GM18505 (cell line): ENCODE measurements around the gene IZUMO4.

Source experiments
- ATAC-seq: cut with Tn5 transposase; IDR thresholded peaks from one replicate; pipeline ENCODE4 v1.9.1; 2021; ENCODE audit not compliant: unreplicated experiment
- POLR2A ChIP-seq: IDR thresholded peaks from 4 replicates; pipeline ENCODE4 v1.6.1; 2011; ENCODE audit warnings: borderline replicate concordance; ENCODE audit not compliant: insufficient read depth, insufficient read length; ENCODE audit errors: extremely low read depth

IZUMO4 gene

DNA sequence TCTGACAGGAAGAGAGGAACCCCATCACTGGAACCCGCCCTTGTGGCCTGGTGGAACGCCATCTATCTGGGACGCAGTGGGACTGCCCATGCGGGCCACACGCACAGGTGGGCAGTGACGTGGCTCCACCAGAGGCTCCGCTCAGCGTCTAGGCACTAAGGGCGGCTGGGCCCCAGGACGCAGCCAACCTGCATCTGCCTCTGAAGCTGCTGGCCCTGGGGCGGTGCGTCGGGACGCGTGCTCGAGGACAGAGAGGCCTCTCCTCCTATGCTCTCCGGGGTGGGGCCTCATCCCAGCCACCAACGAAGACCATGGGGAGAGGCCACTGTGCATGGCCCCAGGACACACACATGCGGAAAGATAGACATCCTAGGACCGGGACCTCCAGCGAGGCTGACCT, 18.1 kb downstream of the IZUMO4 start:
- ATAC-seq: no peak

DNA sequence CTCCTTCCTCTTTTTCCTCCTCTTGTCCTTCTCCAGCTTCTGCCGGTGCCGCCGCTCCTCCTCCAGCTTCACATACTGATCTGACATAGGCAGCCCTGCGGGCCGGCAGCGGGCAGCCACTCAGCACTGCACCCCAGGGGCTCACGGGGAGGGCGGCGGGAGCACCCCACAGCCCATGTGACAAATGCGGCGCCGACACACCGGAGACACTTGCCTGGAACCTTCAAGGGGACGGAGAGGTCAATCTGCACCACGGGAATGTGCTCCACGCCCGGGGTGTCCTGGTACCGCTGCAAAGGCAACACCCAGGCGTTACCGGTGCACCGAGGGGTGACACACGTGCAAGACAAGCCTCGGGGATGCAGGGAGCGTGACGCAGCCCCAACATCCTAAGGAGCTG, 18.6 kb downstream of the IZUMO4 start:
- no peak for TF ChIP-seq POLR2A

More for the DNA sequence above, 18.1 kb downstream of the IZUMO4 start:
- TF ChIP-seq POLR2A: no peak

DNA sequence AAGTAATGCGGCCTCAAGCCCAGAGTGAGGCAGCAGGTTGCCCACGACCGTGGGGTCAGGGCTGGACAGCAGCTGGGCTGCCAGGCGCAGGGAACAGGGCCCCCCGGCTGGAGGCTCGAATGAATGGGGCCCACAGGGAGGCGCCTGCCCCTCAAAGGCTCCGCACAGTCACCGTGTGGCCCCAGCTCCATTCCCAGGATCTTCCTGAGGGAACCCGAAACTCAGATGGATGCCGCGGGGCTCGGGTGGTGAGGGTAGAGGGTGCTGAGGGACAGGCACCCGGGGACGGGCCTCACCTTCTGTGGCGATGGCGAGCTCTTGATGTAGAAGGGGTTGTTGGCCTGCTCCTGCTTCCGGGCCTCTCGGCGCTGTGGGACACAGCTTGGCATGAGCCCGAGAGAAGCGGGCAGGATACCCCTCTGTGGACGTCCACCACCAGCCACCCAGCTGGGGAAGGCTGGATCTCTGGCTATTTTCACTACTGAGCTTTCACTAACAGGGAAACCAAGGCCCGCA, 19.3 kb downstream of the IZUMO4 start:
- no peak for ATAC-seq

More for the DNA sequence above, 18.6 kb downstream of the IZUMO4 start:
- ATAC-seq: no peak

DNA sequence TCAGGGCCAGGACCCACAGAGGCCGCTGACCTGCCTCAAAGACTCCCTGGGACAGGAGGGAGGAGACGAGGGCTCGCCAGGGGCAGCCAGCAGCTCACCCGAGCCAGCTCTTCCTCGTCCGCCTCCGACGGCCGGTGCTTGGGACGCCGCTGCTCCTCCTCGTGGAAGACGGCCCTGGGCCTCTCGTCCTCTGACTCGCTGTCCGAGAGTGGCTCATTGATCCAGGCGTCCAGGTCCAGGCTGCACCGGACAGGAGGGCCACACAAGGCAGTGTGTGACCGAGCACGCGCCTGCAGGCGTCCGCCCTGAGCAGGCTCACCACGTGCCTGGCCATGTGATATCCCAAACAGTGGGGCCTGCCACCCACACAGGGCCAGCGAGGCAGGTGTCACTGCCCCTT, 19.8 kb downstream of the IZUMO4 start:
- no peak for TF ChIP-seq POLR2A
- ATAC-seq: no peak

More for the DNA sequence above, 19.3 kb downstream of the IZUMO4 start:
- no peak for TF ChIP-seq POLR2A

DNA sequence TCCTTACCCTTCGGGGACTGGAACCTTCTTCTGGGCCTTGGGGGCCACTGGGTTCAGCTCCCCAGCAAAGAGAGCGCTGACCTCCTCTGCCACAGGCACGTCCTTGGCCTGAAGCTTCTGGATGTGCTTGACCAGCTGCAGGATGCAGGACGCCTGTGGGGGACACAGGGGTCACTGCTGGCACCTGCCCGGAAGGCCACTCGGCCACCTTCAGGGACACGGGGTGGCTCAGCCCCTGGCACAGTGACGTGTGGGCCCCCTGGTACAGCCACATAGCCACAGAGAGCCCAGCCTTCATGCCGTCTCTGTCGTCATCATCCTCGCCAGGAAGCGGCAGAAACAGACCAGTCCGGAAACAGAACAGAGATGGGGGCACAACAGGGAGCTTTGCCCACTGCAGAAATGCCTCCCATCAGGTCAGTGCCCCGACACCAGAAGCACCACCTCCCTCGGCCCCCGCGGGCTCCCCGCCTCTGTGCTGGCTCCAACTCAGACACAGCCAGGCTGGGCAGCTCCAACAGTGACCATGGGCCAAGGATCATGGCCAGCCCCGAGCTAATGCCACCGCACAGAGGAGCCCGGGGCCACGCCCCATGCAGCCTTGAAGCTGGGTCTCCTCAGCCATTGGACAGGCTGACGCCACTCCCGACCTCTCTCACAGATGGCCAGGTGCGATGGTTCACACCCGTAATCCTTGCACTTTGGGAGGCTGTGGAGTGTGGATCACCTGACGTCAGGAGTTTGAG, 20.7 kb downstream of the IZUMO4 start:
- no peak for TF ChIP-seq POLR2A
- no peak for ATAC-seq

DNA sequence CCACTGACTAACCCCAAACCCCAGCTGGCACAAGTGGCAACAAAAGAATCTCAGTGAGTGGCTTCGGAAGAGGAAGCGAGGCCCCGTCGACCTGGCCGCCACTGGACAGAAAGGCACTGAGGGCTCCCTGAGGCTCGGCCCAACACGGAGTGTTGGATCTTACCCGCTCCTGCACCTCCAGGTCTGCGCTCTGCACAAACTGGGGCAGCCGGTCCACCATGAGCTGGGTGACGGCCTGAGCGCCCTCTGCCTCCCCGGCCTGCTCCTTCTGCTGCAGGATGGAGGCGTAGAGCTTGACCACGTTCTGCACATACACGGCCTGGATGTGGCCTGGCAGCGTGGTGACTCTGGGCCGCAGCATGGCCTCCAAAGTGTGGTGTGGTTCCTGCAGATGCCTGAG, 21.7 kb downstream of the IZUMO4 start:
- no peak for ATAC-seq
- TF ChIP-seq POLR2A: no peak

DNA sequence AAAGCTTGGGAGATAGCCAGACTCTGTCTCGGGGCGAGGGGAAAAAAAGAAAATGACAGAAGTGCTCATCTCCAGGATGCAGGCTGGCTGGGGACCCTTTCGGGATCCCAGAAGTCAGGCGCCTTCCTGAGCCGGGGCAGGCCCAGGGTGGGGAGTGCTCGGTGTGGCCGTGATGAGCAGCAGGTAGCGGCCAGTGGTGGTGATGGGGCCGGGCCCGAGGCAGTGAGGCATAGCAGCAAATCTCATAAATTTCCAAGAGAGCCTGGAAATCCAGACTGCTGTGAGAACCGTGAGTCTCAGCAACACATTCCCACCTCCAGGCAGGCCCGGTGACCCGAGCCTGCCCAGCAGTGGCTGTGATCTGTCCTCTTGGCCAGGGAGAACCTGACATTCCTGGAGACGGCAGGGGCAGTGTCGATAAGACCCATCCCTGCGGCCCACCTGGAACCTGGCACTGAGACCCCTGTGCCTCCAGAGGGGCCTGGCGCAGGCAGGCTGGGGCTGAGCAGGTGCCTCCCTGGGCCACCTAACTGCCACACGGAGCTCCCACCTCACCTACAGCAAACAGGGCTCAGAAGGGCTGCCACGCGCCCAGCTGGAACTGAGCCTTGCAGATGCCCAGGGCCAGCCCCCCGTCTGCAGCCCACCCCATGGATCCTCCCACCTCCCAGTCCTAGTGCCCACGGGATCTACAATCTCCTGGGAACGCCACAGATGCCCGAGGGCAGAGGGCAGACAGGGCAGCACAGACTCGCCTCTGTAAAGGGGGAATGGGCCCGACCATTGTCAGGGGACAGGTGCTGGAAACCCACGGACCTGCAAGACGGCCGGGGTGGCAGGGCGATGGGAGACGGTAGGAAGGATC, 23.4 kb downstream of the IZUMO4 start:
- ATAC-seq: no peak
- TF ChIP-seq POLR2A: no peak

DNA sequence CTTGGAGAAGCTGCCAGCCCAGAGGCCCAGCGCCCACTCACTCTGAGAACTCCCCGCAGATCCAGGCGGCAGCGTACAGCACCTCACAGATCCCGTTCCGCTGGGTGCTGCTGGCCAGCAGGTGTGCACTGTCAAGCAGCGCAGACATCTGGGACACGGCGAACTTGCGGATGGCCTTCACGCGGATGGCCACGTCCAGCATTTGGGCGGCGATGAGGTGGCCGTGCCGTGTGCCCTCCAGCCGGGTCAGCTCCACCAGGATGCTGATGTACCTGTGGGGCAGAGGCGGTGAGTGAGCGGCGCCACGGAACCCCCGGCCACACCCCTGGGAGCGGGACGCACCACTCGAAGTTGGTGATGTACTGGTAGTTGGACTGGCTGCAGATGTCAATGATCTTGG, 24.1 kb downstream of the IZUMO4 start:
- ATAC-seq: no peak
- TF ChIP-seq POLR2A: no peak

DNA sequence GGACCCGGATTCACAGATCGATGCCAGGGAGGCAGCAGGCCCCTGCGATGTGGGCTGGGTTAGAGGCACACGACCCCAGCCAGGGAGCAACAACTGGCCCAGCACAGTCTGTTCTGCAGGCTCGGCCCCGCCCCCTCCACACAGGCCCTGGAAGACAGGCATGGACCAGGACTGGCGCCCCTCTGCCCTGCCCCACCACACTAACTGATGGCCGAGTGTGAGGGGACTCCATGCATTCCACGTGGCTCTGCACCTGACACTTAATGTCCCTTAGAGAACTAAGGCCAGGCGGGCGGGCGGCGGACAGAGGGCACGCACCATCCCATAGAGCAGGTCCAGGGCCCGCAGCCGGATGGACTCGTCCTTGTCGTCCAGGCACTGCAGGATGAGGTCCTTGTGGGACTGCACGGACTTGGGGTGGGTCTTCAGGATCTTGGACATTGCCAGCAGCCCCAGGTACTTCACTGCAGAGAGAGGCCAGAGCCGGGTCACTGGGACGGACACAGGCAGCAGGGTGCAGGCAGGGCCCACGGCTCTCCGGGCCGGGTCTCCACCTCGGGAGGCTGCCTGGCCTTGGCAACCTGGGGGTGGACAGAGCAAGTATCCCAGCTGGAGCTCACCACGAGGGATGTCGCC, 24.8 kb downstream of the IZUMO4 start:
- no peak for TF ChIP-seq POLR2A
- no peak for ATAC-seq

DNA sequence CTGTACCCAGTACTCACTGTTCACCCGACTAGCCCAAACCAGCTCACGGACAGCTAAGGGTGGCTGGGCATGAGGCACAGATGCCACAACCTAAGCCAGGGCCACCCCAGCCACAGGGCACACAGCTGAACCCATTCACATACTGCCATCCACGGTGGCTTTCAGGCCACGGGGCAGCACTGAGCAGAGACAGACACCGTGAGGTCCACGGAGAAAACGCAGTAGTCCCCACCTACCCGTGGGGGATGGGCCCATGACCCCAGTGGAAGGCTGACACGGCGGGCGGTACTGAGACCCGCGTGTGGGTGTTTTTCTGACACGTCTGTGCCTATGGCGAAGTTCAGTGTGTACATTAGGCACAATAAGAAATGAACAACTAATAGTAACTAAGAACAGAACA, 25.5 kb downstream of the IZUMO4 start:
- no peak for ATAC-seq
- no peak for TF ChIP-seq POLR2A

DNA sequence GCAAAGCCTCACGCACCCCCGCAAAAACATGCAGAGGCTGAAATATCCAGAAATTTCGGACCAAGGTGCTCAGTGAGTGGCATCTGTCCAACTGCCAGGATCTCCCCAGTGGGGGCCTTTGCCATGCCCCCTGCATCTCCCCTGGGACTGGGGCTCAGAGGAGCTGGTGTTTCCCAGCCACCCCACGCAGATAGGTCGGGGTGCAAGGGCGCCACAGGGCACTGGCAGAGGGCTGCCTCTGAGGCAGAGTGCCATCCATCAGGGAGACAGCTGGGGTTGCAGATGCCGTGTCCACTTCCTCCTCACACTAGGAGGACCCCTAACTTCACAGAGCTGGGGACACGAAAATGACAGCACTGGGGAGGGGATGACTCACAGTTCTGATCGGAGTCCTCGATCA, 26.3 kb downstream of the IZUMO4 start:
- ATAC-seq: no peak
- no peak for TF ChIP-seq POLR2A

DNA sequence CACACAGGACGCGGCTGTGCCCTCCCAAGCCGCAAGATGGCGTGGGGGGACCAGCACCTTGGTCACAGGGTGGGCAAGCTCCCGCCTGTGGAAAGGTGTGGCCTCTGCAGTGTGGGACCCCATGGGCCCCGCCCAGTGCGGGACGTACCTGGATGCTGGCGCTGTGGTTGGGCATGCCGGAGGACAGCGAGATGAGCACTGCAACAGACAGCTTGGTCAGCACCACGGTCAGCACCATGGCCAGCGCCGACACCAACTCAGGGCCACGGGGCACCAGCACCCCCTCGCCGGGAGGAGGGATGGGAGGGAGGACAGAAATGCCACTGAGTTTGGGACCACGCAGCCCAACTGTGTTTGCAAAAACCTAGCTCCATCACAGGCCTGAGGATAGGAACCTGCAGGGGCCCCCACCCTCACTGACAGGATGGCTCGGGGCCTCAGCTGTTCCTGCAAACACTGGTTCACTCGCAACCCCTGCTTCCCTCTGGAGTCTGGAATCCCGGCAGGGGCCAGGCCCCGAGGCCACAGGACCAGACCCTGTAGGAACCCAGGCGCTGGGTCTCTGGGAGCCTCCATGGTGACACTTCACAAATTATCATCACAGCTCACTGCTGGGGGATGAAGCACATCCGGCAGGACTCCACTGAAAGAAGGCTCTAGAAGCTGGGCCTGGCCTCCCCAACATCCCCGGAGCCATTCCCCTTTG, 27.1 kb downstream of the IZUMO4 start:
- no peak for TF ChIP-seq POLR2A
- no peak for ATAC-seq
